ENCODE results near the gene MPP3.

MPP3 gene

DNA sequence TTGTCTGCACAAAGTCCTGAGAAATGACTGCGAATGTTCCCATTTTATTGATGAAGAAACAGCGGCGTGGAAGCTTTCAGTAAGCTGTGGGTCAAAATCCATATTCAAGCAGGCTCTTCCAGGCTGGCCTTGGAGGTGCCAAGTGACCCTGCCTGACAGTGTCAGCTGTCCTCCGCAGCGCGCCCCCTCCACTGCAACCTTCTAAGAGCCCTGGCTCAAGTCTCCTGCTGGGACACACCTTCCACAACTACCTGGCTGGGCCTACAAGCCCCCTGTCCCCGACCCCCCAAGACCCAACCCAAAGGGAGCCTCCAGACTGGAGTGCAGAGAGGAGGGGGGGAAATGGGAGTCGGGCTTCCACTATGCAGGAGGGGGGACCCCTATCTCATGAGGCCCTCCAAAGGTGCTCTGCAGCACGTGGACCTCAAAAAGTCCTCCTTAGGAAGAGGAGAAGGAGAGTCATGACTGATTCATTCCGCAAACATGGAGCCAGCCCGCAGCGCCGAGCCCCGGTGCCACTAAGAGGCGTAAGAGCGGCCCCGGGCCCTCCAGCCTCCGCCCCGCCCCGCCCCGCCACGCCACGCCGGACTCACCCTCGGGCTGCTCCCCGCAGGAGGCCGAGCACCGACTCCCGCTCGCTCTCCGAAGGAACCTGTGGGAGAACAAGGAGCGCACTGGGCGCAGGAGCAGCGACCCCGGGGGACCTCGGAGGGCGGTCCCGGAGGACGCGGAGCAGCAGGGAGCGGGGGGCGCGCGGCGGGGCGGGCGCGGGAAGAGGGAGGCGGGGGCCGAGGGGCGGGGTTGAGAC lies 574 bp downstream of the MPP3 start (continued):
- TF ChIP-seq, protein P1, sequence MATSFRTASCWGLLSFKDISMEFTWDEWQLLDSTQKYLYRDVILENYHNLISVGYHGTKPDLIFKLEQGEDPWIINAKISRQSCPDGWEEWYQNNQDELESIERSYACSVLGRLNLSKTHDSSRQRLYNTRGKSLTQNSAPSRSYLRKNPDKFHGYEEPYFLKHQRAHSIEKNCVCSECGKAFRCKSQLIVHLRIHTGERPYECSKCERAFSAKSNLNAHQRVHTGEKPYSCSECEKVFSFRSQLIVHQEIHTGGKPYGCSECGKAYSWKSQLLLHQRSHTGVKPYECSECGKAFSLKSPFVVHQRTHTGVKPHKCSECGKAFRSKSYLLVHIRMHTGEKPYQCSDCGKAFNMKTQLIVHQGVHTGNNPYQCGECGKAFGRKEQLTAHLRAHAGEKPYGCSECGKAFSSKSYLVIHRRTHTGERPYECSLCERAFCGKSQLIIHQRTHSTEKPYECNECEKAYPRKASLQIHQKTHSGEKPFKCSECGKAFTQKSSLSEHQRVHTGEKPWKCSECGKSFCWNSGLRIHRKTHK (tag by site-specific recombination; IDR thresholded peaks at IDR 0.05), result no peak
- TF ChIP-seq, protein P2, sequence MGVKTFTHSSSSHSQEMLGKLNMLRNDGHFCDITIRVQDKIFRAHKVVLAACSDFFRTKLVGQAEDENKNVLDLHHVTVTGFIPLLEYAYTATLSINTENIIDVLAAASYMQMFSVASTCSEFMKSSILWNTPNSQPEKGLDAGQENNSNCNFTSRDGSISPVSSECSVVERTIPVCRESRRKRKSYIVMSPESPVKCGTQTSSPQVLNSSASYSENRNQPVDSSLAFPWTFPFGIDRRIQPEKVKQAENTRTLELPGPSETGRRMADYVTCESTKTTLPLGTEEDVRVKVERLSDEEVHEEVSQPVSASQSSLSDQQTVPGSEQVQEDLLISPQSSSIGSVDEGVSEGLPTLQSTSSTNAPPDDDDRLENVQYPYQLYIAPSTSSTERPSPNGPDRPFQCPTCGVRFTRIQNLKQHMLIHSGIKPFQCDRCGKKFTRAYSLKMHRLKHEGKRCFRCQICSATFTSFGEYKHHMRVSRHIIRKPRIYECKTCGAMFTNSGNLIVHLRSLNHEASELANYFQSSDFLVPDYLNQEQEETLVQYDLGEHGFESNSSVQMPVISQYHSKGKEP (tag by site-specific recombination; IDR thresholded peaks at IDR 0.05), result no peak
- peak; percentile 46 for TF ChIP-seq SP2 (tag by site-specific recombination; IDR thresholded peaks at IDR 0.05)
- TF ChIP-seq ZNF501 (tag by site-specific recombination; IDR thresholded peaks at IDR 0.05), result no peak
- TF ChIP-seq ZNF664 (tag by site-specific recombination; IDR thresholded peaks at IDR 0.05), result no peak
- no peak for TF ChIP-seq ZNF239 (tag by site-specific recombination; IDR thresholded peaks at IDR 0.05)
- TF ChIP-seq, protein P3, sequence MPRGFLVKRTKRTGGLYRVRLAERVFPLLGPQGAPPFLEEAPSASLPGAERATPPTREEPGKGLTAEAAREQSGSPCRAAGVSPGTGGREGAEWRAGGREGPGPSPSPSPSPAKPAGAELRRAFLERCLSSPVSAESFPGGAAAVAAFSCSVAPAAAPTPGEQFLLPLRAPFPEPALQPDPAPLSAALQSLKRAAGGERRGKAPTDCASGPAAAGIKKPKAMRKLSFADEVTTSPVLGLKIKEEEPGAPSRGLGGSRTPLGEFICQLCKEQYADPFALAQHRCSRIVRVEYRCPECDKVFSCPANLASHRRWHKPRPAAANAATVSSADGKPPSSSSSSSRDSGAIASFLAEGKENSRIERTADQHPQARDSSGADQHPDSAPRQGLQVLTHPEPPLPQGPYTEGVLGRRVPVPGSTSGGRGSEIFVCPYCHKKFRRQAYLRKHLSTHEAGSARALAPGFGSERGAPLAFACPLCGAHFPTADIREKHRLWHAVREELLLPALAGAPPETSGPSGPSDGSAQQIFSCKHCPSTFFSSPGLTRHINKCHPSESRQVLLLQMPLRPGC (tag by site-specific recombination; IDR thresholded peaks at IDR 0.05), result no peak
- TF ChIP-seq ZNF311 (tag by site-specific recombination; IDR thresholded peaks at IDR 0.05; ENCODE audit: borderline replicate concordance), result no peak
- TF ChIP-seq, protein P4, sequence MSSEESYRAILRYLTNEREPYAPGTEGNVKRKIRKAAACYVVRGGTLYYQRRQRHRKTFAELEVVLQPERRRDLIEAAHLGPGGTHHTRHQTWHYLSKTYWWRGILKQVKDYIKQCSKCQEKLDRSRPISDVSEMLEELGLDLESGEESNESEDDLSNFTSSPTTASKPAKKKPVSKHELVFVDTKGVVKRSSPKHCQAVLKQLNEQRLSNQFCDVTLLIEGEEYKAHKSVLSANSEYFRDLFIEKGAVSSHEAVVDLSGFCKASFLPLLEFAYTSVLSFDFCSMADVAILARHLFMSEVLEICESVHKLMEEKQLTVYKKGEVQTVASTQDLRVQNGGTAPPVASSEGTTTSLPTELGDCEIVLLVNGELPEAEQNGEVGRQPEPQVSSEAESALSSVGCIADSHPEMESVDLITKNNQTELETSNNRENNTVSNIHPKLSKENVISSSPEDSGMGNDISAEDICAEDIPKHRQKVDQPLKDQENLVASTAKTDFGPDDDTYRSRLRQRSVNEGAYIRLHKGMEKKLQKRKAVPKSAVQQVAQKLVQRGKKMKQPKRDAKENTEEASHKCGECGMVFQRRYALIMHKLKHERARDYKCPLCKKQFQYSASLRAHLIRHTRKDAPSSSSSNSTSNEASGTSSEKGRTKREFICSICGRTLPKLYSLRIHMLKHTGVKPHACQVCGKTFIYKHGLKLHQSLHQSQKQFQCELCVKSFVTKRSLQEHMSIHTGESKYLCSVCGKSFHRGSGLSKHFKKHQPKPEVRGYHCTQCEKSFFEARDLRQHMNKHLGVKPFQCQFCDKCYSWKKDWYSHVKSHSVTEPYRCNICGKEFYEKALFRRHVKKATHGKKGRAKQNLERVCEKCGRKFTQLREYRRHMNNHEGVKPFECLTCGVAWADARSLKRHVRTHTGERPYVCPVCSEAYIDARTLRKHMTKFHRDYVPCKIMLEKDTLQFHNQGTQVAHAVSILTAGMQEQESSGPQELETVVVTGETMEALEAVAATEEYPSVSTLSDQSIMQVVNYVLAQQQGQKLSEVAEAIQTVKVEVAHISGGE (tag by site-specific recombination; conservative IDR thresholded peaks at IDR 0.05; ENCODE audit: low read depth), result no peak
- TF ChIP-seq ZNF792 (tag by site-specific recombination; IDR thresholded peaks at IDR 0.05), result no peak
- no peak for TF ChIP-seq ZNF112 (tag by site-specific recombination; IDR thresholded peaks at IDR 0.05)
- TF ChIP-seq, protein P5, sequence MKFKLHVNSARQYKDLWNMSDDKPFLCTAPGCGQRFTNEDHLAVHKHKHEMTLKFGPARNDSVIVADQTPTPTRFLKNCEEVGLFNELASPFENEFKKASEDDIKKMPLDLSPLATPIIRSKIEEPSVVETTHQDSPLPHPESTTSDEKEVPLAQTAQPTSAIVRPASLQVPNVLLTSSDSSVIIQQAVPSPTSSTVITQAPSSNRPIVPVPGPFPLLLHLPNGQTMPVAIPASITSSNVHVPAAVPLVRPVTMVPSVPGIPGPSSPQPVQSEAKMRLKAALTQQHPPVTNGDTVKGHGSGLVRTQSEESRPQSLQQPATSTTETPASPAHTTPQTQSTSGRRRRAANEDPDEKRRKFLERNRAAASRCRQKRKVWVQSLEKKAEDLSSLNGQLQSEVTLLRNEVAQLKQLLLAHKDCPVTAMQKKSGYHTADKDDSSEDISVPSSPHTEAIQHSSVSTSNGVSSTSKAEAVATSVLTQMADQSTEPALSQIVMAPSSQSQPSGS (tag by site-specific recombination; IDR thresholded peaks at IDR 0.05; ENCODE audit: low read depth), result no peak
- TF ChIP-seq, protein P6, sequence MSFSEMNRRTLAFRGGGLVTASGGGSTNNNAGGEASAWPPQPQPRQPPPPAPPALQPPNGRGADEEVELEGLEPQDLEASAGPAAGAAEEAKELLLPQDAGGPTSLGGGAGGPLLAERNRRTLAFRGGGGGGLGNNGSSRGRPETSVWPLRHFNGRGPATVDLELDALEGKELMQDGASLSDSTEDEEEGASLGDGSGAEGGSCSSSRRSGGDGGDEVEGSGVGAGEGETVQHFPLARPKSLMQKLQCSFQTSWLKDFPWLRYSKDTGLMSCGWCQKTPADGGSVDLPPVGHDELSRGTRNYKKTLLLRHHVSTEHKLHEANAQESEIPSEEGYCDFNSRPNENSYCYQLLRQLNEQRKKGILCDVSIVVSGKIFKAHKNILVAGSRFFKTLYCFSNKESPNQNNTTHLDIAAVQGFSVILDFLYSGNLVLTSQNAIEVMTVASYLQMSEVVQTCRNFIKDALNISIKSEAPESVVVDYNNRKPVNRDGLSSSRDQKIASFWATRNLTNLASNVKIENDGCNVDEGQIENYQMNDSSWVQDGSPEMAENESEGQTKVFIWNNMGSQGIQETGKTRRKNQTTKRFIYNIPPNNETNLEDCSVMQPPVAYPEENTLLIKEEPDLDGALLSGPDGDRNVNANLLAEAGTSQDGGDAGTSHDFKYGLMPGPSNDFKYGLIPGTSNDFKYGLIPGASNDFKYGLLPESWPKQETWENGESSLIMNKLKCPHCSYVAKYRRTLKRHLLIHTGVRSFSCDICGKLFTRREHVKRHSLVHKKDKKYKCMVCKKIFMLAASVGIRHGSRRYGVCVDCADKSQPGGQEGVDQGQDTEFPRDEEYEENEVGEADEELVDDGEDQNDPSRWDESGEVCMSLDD (tag by site-specific recombination; IDR thresholded peaks at IDR 0.05), result no peak
- peak; percentile 83 for TF ChIP-seq ZNF423 (tag by site-specific recombination; IDR thresholded peaks at IDR 0.05)
- TF ChIP-seq ZNF837 (tag by site-specific recombination; IDR thresholded peaks at IDR 0.05), result no peak
- no peak for TF ChIP-seq ZNF426 (tag by site-specific recombination; IDR thresholded peaks at IDR 0.05)
- no peak for TF ChIP-seq ZNF658 (tag by site-specific recombination; IDR thresholded peaks at IDR 0.05)
- TF ChIP-seq KLF8 (tag by site-specific recombination; IDR thresholded peaks at IDR 0.05), result peak; percentile 72; the same call in 1 of the 2 replicates
- TF ChIP-seq, protein P7, sequence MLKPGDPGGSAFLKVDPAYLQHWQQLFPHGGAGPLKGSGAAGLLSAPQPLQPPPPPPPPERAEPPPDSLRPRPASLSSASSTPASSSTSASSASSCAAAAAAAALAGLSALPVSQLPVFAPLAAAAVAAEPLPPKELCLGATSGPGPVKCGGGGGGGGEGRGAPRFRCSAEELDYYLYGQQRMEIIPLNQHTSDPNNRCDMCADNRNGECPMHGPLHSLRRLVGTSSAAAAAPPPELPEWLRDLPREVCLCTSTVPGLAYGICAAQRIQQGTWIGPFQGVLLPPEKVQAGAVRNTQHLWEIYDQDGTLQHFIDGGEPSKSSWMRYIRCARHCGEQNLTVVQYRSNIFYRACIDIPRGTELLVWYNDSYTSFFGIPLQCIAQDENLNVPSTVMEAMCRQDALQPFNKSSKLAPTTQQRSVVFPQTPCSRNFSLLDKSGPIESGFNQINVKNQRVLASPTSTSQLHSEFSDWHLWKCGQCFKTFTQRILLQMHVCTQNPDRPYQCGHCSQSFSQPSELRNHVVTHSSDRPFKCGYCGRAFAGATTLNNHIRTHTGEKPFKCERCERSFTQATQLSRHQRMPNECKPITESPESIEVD (tag by site-specific recombination; IDR thresholded peaks at IDR 0.05), result no peak
- TF ChIP-seq ZFP37 (tag by site-specific recombination; IDR thresholded peaks at IDR 0.05), result 0 out of 2 replicates have a peak, but pooled peaks have one; percentile 30
- TF ChIP-seq, protein P8, sequence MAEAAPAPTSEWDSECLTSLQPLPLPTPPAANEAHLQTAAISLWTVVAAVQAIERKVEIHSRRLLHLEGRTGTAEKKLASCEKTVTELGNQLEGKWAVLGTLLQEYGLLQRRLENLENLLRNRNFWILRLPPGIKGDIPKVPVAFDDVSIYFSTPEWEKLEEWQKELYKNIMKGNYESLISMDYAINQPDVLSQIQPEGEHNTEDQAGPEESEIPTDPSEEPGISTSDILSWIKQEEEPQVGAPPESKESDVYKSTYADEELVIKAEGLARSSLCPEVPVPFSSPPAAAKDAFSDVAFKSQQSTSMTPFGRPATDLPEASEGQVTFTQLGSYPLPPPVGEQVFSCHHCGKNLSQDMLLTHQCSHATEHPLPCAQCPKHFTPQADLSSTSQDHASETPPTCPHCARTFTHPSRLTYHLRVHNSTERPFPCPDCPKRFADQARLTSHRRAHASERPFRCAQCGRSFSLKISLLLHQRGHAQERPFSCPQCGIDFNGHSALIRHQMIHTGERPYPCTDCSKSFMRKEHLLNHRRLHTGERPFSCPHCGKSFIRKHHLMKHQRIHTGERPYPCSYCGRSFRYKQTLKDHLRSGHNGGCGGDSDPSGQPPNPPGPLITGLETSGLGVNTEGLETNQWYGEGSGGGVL (tag by site-specific recombination; IDR thresholded peaks at IDR 0.05), result peak; percentile 17; the same call in 1 of the 2 replicates
- TF ChIP-seq ZNF404 (tag by site-specific recombination; IDR thresholded peaks at IDR 0.05), result no peak
